Hair follicle dermal papilla cell (primary cell): ENCODE data around the gene TAF1D. TPM values are rescaled to one million over a fixed set of nuclear protein-coding genes. Genes with fewer than 3 reads are reported as not detected.

Experiments used
- small RNA-seq: library from RNA; depleted of rRNA; stranded (forward); fragments of <200 nt; gene quantifications from one replicate; pipeline ENCODE3, GENCODE V24; 2012
- total RNA-seq: library from RNA; depleted of rRNA; stranded (reverse); fragments of >200 nt; gene quantifications from 2 replicates; pipeline ENCODE4 v1.2.3, GENCODE V29; 2012

TAF1D gene, protein sequence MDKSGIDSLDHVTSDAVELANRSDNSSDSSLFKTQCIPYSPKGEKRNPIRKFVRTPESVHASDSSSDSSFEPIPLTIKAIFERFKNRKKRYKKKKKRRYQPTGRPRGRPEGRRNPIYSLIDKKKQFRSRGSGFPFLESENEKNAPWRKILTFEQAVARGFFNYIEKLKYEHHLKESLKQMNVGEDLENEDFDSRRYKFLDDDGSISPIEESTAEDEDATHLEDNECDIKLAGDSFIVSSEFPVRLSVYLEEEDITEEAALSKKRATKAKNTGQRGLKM
- 117 and 129 TPM in 2 replicates for total RNA-seq

DNA sequence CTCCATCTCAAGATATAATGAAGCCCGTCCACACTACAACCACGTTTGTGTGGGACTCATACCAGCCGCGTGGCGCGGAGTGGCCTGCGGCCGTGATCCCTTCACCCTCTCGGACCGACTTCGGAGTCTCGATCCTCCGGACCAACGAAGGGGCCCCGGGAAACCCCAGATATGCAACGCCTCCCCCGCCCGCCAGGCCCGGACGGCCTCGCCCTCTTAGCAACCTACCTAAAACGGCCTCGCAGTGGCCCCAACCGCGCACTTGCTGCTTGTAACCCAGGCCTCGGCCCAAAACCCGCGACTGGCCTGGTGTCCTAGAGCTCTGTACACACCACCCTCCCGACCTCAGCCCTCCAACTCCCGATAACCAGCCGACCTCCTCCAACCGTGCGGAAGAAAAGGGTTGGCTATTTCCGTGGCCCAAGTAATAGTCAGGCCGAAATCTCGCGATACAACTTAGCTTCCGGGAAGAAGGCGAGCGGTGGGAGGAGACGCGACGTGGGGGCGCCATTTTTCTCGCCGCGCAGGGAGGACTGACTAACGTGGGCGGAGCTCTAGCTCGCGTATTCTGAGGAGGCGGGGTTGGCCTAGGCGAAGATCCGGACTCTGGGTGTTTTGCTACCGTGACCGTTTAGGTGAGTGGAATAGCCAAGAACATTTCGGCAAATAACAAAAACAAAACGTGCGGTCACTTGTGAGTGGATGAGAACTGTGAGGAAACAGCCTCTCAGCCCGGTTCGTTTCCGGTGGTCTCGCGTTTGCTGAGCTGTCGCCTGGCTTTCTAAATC, at the start of gene TAF1D, which contains the start of gene C11orf54:
Gene TAF1D (minus strand): TSS at position 402 of the 788 bp plus-strand sequence. CDS start 2,191 bp downstream, outside the sequence.
Gene C11orf54 (plus strand): TSS at position 579 of the 788 bp plus-strand sequence. CDS start 5,722 bp downstream, outside the sequence.

DNA sequence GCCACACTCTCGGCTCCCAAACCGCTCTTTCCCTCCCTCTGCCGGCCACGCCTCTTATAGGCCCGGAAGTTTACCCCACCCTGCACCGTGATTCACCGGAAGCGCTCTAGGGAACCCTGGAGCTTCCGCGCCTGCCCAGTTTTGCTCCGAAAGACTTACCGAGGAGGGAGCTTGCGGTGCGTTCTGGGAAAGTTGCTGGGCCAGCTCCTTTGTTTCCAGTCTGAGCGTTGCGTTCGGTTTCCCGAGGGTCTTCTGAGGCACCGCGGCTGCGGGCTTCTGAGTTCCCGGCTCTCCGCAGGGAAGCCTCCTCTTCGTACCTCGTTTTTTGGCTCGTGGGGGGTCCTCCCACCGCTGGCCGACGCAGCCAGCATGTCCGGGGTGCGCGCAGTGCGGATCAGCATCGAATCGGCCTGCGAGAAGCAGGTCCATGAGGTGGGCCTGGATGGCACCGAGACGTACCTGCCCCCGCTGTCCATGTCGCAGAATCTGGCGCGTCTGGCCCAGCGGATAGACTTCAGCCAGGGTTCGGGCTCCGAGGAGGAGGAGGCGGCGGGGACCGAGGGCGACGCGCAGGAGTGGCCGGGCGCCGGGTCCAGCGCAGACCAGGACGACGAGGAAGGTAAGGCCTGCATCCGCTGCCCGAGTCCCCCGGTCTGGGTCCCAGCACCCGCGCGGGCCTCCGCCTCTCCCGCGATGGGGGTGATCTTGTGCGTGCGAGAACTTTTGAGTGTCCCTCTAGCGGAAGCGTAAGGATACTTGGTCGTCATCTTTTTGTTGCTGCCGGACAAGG, 43.0 kb upstream of the TAF1D start, which contains the start of gene MED17:
Gene MED17 (plus strand): TSS at position 138 of the 790 bp plus-strand sequence. CDS start 232 bp downstream, at position 370.

Small RNAs within 50 kb of the gene (small RNA-seq; reads per million reads assigned to genes)
- gene RF00019: not detected
- 8.4 reads per million, percentile 88 among the genes with 10 or more reads in this experiment for gene RF00493
- not detected for gene SCARNA9
- gene SNORA1: not detected
- not detected for gene SNORA18
- not detected for gene SNORA25
- gene SNORA32: not detected
- gene SNORA40: not detected
- gene SNORA8: not detected
- gene SNORD5: not detected
- 7,216 reads per million, percentile 100 among the genes with 10 or more reads in this experiment for gene SNORD6

Other genes starting within 250 kb of the TAF1D start
- gene SMCO4, start 198.1 kb downstream of the TAF1D start, total RNA-seq: 11.0 and 14.3 TPM in 2 replicates
- 17.8 and 37.0 TPM in 2 replicates for gene CEP295, start 79.8 kb downstream of the TAF1D start, total RNA-seq
- 17.6 and 19.3 TPM in 2 replicates for gene C11orf54, start 177 bp upstream of the TAF1D start, total RNA-seq
- gene MED17, start 42.8 kb upstream of the TAF1D start, total RNA-seq: 28.3 and 29.4 TPM in 2 replicates
- gene VSTM5, start 109.1 kb upstream of the TAF1D start, total RNA-seq: under 0.01 TPM in 1 of 2 replicates, not detected in the other